GM21423 (cell line): ENCODE results near the gene BGLAP.

Experiments used
- ATAC-seq: cut with Tn5 transposase; IDR thresholded peaks from one replicate; pipeline ENCODE4 v1.9.1; 2021; ENCODE audit warnings: mild to moderate bottlenecking, moderate library complexity; ENCODE audit not compliant: unreplicated experiment

Gene BGLAP

GRCh38 chr1:156286061-156286460 lies 44.1 kb downstream of the BGLAP start:
- no peak for ATAC-seq

- no peak for ATAC-seq
Observed at GRCh38 chr1:156289857-156290256, 47.9 kb downstream of the BGLAP start.

- ATAC-seq: no peak
Observed at GRCh38 chr1:156291226-156292061, 49.5 kb downstream of the BGLAP start.
